Stimulated activated CD8-positive, alpha-beta memory T cell treated with anti-CD3 and anti-CD28 coated beads, Interleukin-4, amount 100 ng/mL, for 24 hours (primary cell): ENCODE results near the gene TNFRSF9.
"Not testable (repeated sequence)": the region's sequence is repeated elsewhere in the genome, so short reads cannot be mapped to it uniquely, and the experiment has no call there.

Experiments used
- DNase-seq: peaks from one replicate; pipeline ENCODE4 v3.0.0-alpha.2; 2020; ENCODE audit warnings: low read depth

The TNFRSF9 gene

DNA sequence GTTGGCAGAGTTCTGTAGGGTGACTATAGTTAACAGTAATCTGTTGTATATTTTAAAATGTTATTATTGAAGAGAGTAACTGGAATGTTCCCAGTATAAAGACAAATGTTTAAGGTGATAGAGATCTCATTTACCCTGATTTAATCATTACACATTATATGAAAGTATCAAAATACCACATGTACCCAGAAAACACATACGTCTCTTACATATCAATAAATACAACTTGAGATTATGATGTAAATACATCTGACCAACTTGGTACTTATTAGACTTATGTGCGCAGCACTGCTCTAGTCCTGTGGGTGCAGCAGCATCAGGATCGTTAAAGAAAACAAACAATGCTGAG, 20.2 kb upstream of the TNFRSF9 start:
- DNase-seq: no peak

- DNase-seq: no peak
These were observed 19.5 kb upstream of the TNFRSF9 start for GRCh38 chr1:7960165-7960564.

- no peak for DNase-seq
These were observed 15.8 kb upstream of the TNFRSF9 start for GRCh38 chr1:7956218-7957032.

DNA sequence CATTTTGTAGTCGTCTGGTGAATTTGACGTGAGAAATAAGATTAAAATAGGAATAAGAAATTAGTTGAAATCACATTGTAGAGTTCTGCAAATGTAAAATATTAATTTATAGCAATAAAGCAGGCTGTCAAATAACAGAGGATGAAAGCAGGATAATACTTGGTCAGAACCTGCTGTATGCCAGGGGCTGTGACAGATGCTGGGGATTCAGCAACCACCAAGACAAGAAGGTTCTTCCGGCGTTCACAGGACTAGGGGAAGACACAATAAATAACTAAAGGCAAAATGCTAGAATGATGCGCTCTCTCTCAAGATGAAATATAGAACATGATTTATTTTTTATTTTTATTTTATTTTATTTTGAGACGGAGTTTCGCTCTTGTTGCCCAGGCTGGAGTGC, 14.0 kb upstream of the TNFRSF9 start:
- DNase-seq: no peak

DNA sequence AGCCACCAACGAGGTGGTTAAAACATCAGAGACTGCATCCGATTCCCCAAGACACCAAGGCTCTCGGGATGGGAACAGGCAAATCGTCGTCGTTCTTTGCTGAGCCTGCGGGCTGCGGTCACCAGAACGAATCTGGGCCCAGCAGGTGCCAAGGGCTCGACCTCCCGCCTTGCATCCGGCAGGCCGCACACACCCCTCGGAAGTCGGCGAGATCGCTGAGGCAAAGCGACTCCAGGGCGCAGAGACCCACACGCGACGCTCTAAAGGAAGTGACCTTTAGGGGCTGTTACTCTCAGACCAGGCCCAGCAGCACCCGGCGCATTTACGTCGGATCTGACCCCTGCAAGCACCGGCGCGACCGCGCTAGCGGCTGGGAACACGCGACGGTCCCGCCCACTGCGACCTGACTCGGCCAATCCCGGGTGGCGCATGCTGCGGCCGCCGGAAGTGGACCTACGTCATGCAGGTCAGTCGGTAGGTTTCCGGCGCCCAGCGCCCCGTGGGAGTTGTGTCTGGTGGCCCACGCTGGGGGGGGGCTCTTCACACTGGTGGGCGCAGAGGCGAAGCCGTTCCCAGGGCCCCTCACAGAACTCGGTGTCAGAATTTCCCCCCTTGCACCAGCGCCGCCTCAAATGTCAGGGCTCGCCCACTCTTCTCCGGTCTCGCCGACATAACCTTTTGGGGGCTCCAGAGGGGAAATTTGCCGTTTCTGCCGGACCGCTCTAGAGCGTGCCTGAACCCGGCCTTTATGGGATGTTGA, 13.4 kb upstream of the TNFRSF9 start:
- peak; percentile 92 for DNase-seq

- DNase-seq: not testable (repeated sequence)
These were observed 12.2 kb upstream of the TNFRSF9 start for GRCh38 chr1:7952791-7953190.

GRCh38 chr1:7948960-7949359, 8.3 kb upstream of the TNFRSF9 start:
- DNase-seq: no peak

DNA sequence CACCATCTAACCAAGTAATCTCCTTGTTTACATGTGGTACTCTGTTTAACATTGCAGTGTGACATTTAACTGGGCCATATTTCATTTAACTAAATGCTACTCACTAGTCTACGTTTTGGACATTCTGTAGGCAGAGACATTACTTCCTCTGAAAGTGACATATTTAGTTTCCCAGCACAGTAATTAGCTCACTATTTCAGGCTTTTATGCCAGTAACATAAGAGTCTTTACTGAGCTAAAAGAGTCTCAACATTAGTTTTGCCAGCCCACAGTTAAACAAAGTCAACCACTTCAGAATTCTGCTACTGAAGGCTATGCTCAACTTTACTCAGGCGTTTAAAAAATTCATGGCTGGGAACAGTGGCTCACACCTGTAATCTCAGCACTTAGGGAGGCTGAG, 2.6 kb upstream of the TNFRSF9 start:
- DNase-seq: no peak

GRCh38 chr1:7942214-7942921, 1.7 kb upstream of the TNFRSF9 start:
- DNase-seq: peak; percentile 28

GRCh38 chr1:7941437-7941793, 776 bp upstream of the TNFRSF9 start:
- no peak for DNase-seq

- no peak for DNase-seq
These were observed 605 bp downstream of the TNFRSF9 start for GRCh38 chr1:7940034-7940433.

GRCh38 chr1:7938070-7938469, 2.6 kb downstream of the TNFRSF9 start:
- DNase-seq: no peak

DNA sequence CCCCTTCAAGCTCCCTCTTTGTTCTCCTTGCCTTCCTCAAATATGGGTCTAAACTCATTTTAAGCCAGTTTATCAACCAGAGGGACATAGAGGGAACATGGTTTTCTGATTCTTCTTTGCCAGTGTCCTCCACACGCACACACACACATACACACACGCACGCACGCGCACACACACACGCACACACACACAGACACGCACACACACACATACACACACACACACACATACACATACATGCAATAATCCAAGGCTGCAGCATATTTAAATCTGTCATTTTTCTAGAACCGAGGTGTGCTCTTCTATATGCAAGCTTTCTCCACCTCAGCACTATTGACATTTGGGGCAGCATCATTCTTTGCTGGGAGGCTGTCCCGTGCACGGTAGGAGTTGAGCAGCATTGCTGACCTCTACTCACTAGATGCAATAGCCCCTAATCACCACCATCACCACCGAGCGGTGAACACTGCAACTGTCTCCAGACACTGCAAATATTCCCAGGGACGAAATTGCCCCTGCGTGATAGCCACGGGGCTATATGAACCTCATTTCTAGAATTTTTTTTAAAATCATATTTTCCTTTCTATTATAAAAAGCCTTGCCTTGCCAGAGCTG, 8.0 kb downstream of the TNFRSF9 start:
- DNase-seq: no peak

DNA sequence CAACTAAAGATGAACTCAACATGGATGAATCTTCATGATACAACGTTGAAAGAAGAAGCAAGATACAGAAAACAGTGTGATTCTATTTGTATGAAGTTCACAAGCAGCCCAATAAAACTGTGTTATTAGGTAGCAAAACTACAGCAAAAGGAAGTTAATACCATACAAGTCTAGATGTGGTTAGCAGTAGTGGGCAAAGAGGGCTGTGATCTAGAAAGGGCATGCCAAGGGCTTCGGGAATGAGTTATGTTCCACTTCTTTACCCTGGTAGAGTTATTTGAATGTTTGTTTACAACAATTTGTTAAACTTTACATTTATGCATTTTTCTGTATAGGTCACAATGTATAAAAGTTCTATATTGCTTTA, 9.2 kb downstream of the TNFRSF9 start:
- no peak for DNase-seq

- DNase-seq: no peak
These were observed 9.8 kb downstream of the TNFRSF9 start for GRCh38 chr1:7930645-7931445.

DNA sequence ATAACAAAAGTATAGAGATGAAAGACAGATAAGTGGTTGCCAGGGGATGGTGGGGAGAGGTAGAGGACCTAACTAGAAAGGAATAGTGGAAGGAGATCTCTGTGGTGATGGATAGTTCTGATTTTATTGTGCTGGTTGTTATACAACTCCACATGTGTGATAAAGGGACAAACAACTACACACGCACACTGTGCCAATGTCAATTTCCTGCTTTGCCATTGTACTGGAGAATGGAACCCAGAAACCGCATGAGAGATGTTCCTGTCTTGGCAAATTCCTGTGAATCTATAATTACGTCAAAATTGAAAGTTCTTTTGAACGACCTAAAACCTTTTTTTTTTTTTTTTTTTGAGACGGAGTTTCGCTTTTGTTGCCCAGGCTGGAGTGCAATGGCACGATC, 11.0 kb downstream of the TNFRSF9 start:
- DNase-seq: no peak

GRCh38 chr1:7928247-7928646, 12.4 kb downstream of the TNFRSF9 start:
- DNase-seq: no peak

- not testable (repeated sequence) for DNase-seq
These were observed 13.6 kb downstream of the TNFRSF9 start for GRCh38 chr1:7927061-7927460.

DNA sequence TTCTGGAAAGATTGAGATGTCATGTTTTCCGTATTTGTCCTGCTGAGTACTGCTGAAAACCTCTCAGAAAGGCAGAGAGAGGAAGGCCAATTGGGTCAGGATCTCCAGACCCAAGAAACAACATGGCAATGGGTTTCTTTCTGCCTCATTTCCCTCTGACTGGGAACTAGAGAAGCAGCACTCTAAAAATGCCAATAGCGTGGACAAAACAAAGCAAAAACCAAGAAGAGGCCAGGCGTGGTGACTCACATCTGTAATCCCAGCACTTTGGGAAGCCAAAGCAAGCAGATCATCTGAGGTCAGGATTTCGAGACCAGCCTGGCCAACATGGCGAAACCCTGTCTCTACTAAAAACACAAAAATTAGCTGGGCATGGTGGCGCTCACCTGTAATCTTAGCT, 18.3 kb downstream of the TNFRSF9 start:
- DNase-seq: no peak

DNA sequence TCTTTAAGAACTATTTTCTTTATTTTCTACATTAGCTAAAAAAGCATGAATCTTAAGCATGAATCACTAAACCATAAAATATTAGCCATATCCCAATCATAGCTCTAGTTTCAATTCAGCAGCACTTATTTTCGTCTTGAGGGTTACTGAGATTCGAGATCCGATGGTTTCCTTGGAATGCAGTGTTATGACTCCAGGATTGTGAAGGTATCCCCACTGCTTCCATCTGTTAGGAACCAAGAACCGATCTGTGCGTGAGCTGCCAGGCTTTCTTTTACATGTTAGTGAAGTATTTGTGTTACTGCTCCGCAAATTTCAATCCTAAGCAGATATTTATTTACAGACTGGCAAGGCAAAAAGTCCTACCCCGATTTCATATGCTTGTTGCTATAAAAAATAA, 18.8 kb downstream of the TNFRSF9 start:
- DNase-seq: no peak

- DNase-seq: no peak
These were observed 20.8 kb downstream of the TNFRSF9 start for GRCh38 chr1:7919880-7920279.

GRCh38 chr1:7917971-7918370, 22.7 kb downstream of the TNFRSF9 start:
- DNase-seq: not testable (repeated sequence)
